Right lobe of liver (tissue), 4 donors: ENCODE data around the gene CREB3L2.

ENCODE experiments used
- CTCF ChIP-seq, 4 donors: fragments of 200-600 bp in 3 of 4; fragments of 450-650 bp in 1 of 4; IDR thresholded peaks; one replicate each; pipeline versions ENCODE4 v1.5.1 to v1.8.0; 2016 to 2022; ENCODE audit warnings: antibody characterized with exemption in 4 of 4, mild to moderate bottlenecking in 2 of 4
- POLR2A ChIP-seq: fragments of 450-650 bp; IDR thresholded peaks from one replicate; pipeline ENCODE4 v1.6.1; 2017; ENCODE audit warnings: antibody characterized with exemption, mild to moderate bottlenecking
- donor health status: DM: no; HTN: no; CAD: no.
- donor health status: DM: no; HTN: no; CAD: no.
- donor health status: DM: no; HTN: yes; CAD: no.

- TF ChIP-seq CTCF (IDR thresholded peaks at IDR 0.05): no peak
- TF ChIP-seq POLR2A: no peak
These were observed 176.4 kb downstream of the CREB3L2 start for GRCh38 chr7:137825489-137825888.
